Measurements from ENCODE around the gene ATXN1.
A peak's percentile ranks its signal among the peaks of the same experiment; 100 is the strongest.

ATXN1 gene

DNA sequence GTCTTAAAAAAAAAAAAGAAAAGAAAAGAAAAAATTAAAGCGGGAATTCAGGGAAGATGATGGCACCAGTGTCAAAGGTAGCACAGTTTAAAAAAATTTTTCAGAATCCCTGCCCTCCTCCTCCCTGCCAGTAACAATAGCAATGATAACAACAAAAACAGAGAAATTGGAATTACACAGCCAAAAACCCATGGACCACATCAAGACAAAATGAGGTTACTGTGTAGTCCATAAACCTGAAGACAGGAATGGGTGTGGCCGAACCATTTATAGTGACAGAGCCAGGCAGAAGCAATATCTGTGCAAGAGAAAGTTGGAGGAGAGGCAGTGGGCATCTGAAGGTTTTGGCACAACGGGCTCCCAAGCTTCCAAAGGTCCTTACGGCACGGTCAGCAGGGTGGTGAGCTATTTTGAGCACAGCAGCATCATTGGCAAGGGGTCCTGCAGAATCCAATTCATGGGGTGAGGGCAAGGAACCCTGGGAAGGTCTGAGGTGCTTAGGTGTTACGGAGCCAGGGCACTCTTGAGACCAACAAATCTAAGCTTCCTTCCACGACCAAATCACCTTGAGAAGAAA lies 320.5 kb downstream of the ATXN1 start:
- no peak for DNase-seq (ENCODE audit: low read depth in 2 of 2)

DNA sequence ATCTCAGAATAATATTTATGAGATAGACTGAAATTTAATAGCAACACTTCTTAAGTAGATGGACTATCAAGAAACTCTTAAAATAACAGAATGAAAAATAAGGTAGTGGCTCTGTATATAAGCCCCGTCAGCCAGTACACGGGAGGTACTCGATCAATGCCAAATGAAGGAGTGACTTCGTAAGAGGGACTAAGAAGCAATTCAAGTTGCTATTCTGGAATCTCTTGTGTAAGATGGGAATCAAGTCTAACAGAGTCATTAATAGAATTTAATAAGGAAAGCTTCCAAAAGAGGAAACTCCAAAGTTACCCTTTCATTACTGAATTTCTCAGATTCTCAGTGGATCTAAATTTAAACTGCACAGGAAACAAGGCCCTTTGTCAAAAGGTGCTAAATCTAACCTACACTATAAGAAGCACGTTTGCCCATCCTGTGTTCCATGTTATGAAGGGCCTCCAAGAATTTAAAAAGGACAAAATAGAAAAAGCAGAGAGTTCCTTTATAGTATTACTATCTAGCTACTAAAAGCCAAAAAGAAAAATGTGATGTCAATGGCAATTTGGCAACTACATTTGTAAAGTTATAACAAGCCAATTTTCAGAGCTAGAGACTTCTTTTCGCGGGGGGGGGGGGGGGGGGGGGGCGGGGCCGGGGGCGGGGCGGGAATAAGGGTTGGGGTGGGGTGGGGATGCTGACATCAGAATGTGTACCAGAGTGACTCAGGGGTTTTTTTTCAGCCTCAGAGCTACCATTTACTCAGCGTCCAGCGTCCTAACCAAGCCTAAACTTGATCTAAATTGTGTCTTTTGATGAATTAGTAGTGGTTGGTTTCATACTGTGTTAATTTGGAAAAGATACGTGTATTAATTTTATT lies 322.3 kb downstream of the ATXN1 start:
- no peak for DNase-seq (ENCODE audit: low read depth in 2 of 2)

DNA sequence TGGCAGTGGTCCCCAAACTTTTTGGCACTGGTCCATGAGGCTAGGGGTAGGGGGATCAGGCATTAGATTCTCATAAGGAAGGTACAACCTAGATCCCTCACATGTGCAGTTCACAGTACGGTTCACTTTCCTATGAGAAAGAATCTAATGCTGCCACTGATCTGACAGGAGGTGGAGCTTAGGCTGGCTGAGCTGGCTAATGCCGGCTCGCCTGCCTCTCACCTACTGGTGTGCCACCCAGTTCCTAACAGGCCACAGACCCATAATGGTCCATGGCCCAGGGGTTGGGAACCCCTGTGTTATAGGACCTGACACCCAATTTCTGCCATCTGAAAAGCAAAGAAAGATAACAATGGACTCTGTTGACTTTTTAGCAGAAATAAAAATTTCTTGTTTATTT lies 323.3 kb downstream of the ATXN1 start:
- no peak for DNase-seq (ENCODE audit: low read depth in 2 of 2)

DNA sequence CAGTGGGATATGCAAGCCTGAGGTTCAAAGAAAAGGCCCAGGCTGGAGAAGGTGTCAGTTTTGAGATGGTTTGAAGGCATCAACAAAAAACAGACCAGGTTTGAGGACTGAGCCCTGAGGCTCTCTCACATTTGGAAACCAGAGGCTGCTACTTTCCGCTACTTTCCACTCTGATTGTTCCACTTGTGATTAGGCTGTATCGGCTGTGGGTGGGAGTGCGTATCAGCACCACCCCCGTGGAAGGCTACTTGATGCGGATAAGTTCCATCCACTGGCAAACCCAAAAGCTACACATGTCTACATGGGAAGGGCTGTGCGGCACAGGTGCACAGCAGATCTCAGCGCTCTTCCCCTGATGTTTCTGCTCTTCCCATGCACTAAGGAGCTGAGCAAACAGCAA lies 324.2 kb downstream of the ATXN1 start:
- DNase-seq (ENCODE audit: low read depth in 2 of 2) = no peak

DNA sequence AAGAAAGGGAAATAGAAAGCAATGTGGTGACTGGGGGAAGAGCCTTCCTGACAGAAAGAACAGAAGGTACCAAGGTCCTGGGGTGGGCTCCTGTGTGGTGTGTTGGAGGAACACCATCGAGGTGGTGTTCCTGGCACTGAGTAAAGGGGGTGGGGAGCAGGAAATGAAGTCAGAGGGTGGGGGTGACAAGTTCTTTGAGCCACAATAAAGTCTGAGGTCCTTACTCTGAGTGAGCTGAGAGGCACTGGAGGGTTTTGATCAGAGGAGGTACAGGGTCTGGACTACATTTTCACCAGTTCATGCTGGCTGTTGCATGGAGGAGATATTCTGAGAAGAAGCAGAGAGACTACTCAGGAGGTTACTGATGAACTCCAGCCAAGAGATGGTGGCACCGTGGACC lies 324.7 kb downstream of the ATXN1 start:
- no peak for DNase-seq (ENCODE audit: low read depth in 2 of 2)

DNA sequence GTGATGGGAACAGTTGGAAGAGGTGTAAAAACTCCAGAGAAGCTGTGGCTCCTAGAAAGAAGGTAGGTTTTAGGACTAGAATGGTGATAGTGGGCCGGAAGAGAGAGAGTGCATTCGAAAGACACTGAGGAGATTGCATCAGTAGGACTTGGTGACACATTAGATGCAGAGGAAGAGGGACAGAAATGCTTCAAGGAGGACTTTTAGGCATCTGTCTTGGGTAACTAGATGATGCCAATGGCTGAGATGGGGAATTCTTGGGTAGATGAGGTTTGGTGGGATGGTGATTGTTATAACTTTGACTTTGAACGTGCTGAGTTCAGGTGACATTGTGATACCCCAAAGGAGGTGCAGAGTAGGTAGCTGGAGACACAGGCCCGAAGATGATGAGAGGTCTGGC lies 326.4 kb downstream of the ATXN1 start:
- DNase-seq (ENCODE audit: low read depth in 2 of 2) = no peak

DNA sequence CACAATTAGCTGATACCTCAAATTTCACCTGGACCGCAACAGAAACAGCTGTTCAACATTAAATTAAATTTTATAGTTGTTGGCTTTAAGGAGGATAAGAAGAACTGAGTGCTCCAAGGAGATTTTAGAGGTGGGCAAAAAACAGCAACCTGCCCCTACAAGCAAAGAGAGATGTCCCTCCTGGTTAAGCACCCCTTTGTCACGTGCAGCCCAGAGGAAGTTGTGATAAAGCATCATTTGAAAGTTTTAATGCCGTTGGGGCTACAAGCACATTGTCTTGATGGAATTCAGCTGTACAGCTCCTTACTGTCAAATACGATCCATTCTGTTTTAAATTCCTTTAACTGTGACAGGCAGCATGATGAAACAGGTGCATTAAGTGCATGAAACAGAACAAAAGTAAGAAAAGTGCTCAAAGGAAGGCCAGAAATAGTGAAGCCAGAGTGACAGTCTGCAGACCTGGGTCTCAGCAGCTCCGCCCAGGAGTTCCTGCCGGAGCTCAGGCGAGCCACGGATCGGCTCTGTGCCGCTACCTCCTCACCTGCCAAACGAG lies 327.8 kb downstream of the ATXN1 start:
- DNase-seq (ENCODE audit: low read depth in 2 of 2) = no peak

DNA sequence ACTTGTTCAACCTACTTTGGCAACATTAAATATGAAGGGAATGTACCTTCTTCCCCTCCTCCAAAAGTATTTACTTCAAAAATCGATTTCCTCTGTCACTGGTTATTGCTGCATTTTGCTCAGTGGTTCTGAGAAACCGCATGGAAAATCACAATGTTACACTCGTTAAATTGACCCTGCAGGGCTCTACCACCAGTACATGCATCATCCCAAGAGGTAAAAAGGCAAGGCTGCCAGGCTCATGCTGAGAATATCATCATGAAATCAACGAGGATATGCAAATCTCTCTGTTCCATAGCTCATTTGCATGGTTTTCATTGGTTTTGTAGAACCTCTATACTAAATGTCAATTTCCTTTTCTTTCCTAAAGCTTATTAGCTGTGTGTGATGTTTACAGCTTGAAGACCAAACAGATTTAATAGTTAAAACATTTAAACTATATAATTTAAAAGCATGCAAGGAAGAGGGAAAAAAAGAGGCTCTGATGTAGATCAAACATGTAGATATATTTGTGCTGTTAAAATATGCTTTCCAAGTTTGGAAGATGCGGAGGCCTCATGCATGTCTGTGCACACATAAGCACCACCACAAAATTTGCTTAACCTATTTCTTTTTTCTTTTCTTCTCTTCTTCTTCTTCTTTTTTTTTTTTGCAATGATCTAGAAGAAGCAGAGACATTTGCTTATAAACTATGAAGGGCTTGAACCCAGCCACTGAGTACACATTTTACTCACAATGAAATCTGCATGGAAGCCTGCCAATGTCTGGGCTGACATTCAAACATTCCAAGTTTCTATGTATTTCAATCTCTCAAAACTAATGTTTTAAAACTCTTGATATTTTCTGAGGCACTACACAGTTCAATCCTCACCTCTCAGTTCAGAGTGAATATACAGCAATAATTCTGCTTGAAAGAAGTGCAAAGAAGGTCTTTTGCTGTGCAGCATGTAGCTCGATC lies 328.9 kb downstream of the ATXN1 start:
- DNase-seq (ENCODE audit: low read depth in 2 of 2) = peak; percentile 60 to 62

DNA sequence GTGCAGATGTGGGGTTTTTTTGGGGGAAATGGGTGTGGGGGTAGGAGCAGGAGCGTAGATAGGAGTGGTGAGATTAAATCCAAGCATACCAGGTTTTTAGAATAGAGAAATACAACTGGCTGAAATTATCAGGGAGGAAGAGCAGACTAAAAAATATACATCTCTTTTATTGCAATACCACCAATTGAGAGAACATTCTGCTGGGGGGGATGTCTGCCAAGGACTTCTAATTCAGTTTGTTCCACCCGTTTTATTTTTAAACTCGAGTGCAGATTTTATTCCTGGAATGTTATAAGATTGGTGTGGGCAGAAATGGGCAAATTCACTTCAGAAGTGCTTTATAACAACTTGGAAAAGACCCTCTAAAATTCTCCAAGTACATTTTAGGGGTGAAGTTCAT lies 330.2 kb downstream of the ATXN1 start:
- no peak for DNase-seq (ENCODE audit: low read depth in 2 of 2)

DNA sequence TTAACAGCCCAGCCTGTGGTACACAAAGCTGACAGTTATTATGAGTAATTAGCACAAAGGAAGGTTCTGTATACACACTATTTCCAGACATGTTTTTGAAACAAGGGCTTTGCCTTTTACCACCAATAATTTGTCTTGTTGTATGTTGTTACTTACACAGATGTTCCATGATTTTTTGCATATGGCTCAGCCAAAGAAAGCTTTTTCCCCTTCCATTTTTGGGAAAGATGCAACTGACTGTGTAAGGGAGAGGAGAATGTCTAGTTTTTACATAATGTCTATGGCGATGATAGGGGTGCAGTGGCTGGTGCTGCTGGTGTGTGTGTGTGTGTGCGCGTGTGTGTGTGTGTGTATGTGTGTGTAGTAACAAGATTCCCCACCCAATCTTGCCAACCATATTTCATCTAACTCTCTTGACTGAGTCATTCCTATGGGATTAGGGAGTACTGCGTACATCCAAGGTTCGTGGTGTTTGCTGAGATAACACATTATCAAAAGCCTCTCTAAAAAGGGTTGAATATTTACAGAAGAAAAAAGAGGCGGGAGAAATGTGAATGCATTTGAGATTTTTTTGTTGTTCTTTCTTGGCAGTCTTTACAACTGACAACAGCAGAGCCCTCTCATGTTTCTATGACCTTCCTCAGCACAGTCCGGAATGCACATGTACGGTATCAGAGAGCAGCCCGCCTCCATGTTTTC lies 330.7 kb downstream of the ATXN1 start:
- no peak for DNase-seq (ENCODE audit: low read depth in 2 of 2)

DNA sequence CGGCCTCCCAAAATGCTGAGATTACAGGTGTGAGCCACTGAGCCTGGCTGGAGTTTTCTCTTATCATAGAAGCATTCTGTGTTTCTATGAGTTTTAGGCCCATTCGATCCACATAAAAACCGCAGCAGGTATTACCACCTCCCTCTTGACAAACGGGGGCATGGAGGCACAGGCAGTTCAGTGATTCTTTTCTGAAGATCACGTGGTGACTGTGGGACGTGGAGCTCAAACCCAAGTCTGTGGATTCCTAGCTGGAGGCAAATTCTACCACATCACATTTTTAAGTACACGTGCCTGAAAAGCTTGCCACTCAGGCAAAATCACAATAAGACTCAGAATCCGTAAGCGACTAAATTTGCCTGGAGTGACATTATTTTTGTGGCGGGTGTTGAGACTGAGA lies 331.6 kb downstream of the ATXN1 start:
- DNase-seq (ENCODE audit: low read depth in 2 of 2) = no peak

DNA sequence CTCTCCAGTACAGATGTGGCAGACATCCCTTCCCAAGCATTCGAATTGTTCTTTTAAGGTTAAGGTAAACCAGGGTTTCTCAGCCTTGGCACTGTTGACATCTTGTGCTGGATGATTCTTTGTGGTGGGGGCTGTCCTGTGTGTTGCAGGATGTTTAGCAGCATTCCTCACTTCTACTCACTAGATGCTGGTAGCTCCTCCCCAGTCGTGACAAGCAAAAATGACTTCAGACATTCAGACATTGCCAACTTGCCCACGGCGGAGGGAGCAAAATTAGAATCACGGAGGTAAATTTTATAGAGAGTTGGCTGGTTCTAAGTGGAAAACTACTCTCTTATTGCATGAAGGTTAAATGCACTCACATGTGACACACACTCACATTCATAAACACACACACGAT lies 334.1 kb downstream of the ATXN1 start:
- DNase-seq (ENCODE audit: low read depth in 2 of 2) = no peak

DNA sequence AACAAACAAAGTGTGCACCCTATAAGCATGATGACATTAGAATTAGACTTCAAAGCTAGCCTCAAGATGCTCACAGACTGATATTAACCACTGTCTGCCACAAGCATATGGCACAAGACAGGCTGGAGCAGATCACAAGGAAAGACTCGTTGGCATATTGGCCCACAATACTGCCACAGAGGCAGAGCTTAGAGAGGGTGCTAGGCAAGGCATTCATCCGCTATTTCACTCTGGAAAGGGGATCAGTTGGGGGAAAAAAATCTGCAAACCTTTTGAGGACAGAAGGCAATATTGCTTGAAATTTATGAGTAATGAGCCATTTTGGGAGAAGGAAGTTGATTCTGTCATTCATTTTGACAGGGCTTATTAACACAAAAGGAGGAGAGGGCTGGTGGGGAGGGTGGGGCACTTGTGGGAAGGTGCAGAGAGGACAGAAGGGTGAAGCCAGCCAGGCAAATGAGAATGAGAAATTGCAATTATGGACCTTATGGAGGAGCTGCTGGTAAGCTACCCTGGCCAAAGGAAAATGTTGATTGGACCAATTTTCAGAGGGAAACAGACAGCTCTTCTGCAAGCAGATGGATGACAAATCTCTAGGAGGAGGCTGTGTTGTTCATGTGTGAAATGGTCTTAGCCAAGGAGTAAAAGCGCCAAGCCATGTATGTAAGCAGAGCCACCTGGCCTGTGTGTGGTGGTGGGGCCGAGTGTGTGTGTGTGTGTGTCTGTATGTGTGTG lies 335.2 kb downstream of the ATXN1 start:
- DNase-seq (ENCODE audit: low read depth in 2 of 2) = no peak

DNA sequence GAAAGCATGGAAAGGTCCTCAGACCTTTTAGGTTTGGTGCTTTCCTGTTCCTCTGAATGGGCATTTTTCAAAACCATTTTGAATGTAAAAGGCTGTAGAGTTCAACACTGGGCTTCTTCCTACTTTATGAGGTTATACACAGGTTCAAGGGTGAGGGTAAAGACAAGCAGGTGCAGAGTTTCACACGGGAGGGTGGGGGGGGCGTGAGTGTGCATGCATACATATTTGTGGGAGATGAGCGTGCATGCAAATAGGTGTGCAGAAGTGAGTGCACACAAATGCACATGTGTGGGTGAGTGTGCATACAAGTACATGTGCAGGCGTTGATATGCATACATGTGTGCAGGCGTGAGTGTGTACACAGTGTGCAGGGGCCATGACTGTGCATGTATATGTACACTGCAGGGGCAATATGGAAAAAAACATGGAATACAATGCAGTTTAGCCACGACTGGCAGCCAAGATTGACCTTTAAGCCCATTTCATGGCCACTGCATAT lies 339.7 kb downstream of the ATXN1 start:
- DNase-seq (ENCODE audit: low read depth in 2 of 2) = no peak

DNA sequence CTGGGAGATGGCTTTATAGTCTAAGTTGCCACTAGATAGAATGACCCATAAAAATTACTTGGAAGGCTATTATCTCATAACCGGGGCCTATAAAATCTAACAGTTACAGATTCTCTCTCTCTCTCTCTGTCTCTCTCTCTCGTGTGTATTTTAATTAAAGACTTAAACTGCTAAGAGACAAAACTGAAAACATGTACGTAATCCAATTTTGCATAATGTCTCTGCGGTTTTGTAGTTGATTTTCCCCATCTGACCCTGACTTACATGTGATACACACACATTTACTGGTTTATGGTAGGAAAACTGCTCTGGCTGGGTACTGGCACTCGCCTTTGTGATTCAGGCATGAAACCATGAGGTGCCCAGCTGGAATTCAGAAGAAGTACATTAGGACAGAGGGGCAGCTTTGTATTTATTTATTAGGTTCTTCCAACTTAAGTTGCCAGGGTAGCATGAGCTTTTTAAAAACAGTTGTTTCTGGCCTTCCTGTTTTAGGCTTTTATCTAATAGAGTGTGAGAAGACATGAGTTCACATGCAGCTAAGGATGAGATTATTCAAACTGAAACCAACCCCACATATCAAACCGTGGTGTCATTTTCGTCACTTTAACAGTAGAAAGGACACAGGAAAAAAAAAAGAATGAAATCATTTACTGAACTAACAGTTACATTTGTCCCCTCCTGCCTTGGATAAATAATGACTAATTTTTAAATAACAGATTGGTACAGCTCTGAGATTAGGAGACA lies 340.4 kb downstream of the ATXN1 start:
- DNase-seq (ENCODE audit: low read depth in 2 of 2) = peak; percentile 70 to 75

DNA sequence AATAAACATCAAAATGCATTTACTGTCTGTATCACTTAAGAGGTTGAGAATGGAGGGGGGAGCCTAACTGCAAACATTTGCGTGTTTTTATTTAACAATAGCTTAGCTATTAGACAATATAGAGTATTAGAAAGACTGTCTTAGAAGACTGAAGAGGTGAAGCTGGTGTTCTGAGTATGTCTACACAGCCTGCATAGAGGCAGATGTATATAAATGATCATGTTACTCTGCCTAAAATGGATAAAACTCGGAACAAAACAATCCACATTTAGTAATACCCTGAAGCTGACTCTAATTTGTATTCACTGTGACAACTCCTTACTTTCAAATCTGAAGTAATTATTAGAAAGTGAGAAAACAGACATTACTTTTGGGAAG lies 340.9 kb downstream of the ATXN1 start:
- DNase-seq (ENCODE audit: low read depth in 2 of 2) = no peak

DNA sequence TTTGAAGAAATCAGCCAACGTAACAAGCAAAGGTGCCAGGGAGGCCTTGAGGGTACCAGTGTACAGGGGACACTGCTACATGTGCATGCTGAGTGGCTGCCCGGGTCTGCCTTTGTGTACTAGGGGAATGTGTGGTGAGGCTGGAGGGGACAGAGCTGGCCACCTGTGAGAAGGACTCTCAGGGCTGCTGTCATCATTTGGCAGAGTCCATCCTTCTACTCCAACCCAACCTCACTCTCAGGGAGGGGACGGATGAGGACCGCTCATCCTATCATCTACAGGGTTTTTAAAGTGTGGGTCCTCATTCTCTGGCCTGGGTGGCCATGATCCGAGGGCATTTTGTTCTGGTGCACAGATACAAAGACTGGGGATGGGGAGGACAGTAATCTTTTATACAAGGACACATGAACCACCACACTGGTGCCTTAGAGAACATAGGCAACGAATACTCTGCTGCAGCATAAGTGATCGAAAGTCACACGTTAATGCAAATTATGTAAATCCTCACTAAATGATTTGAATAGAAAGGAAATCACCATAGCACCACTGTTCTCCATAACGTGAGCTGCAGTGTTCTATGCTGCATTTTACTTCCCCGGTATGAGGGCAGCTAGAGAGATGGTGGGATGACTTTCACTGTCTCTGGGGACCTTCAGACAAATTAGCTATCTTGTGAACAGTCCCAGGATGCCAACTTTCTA lies 341.5 kb downstream of the ATXN1 start:
- no peak for DNase-seq (ENCODE audit: low read depth in 2 of 2)

DNA sequence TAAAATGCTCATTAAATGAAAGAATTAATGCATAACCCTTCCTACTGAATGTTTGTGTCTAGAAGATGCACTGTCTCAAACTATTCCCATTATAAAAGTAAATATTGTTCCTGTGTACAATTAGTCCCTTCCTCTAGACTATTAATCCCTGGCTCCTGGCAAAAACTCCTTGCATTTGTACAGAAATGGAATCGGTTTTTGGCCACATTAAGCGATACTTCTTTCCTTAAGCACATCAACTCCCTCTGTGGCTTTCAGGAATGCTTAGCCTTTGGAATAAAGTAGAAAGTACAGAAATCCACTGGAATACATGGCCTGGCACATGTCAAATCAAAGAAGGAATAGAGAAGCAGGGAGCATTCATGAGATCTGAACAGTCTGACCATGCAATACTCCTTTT lies 343.1 kb downstream of the ATXN1 start:
- no peak for DNase-seq (ENCODE audit: low read depth in 2 of 2)

DNA sequence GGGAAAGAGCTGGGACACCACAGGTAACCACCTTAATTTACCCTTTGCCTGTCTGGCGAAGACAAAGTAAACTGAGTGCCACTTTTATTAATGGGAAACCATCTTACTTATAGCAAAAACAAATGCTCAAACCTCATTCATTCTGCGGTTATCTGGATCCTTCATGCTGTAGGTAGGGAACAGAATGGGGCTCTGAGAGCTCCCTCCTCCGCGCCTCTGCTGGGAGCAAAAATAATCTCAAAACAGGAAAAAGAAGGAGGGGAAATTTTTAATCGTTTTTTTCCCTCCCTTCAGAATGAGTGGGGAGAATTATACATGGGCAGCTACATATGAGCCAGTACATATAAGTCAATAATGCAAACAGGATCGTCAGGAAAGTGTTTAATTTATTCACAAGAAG lies 345.6 kb downstream of the ATXN1 start:
- DNase-seq (ENCODE audit: low read depth in 2 of 2) = no peak

All from fibroblast of skin of left quadriceps (primary cell).